Gastroesophageal sphincter (tissue), 4 donors: ENCODE measurements around the gene NEK4. TPM values are rescaled to one million over a fixed set of nuclear protein-coding genes. Genes with fewer than 3 reads are reported as not detected.
"Not testable (repeated sequence)": the region's sequence is repeated elsewhere in the genome, so short reads cannot be mapped to it uniquely, and the experiment has no call there.

Experiments
- ATAC-seq: fragments of 150-250 bp; one replicate; pipeline ENCODE4 v1.9.1; 2016; ENCODE audit warnings: mild to moderate bottlenecking, moderate library complexity
- H3K27ac ChIP-seq, 4 donors: fragments of 200-600 bp; sonication (generic) in 3 of 4; 1 replicate in 3 of 4; 2 replicates in 1 of 4; pipeline ENCODE4 v1.5.1; 2016 to 2019
- H3K27me3 ChIP-seq: fragments of 200-600 bp; sonication (generic); one replicate; pipeline ENCODE4 v1.5.1; 2019
- H3K36me3 ChIP-seq, 2 donors: fragments of 200-600 bp; sonication (generic); one replicate each; pipeline ENCODE4 v1.5.1; 2019; ENCODE audit warnings: control low read depth in 1 of 2
- H3K4me1 ChIP-seq, 3 donors: fragments of 200-600 bp; sonication (generic); 1 replicate in 2 of 3; 2 replicates in 1 of 3; pipeline ENCODE4 v1.5.1; 2016 to 2019; ENCODE audit warnings: control low read depth in 2 of 3
- H3K4me3 ChIP-seq, 2 donors: fragments of 200-600 bp; sonication (generic); one replicate each; pipeline ENCODE4 v1.5.1; 2019; ENCODE audit warnings: mild to moderate bottlenecking in 1 of 2, moderate library complexity in 1 of 2
- H3K9me3 ChIP-seq, 3 donors: fragments of 200-600 bp; sonication (generic); one replicate each; pipeline ENCODE4 v1.5.1; 2017 to 2019; ENCODE audit warnings: control low read depth in 2 of 3
- EP300 ChIP-seq: sonication (generic); formaldehyde crosslinking; IDR thresholded peaks from one replicate; pipeline ENCODE4 v1.6.1; 2017; ENCODE audit warnings: antibody characterized with exemption, mild to moderate bottlenecking
- POLR2A ChIP-seq, 2 donors: fragments of 450-650 bp; IDR thresholded peaks; one replicate each; pipeline ENCODE4 v1.6.1; 2017; ENCODE audit warnings: antibody characterized with exemption in 2 of 2, mild to moderate bottlenecking in 2 of 2, moderate library complexity in 1 of 2
- POLR2AphosphoS5 ChIP-seq: sonication (generic); formaldehyde crosslinking; IDR thresholded peaks from one replicate; pipeline ENCODE4 v1.6.1; 2017; ENCODE audit warnings: antibody characterized with exemption
- WGBS, 2 donors: methylation state at CpG; one replicate each; pipeline ENCODE4 v1.1.5; 2018; ENCODE audit warnings: low coverage in 1 of 2; 5-methylcytosine and 5-hydroxymethylcytosine counted together
- total RNA-seq, 4 donors: library from RNA; depleted of rRNA; stranded (reverse); fragments of >200 nt; gene quantifications; one replicate each; pipeline ENCODE4 v1.1.0, GENCODE V29; 2016
- TF ChIP-seq, protein P1 (sequence below), 4 experiments: fragments of 200-600 bp in 2 of 4; fragments of 450-650 bp in 2 of 4; sonication (generic) in 1 of 4; IDR thresholded peaks; one replicate each; pipeline ENCODE4 v1.5.1; 2017 to 2019; ENCODE audit warnings: antibody characterized with exemption in 4 of 4, mild to moderate bottlenecking in 2 of 4, moderate library complexity in 2 of 4

The NEK4 gene
- total RNA-seq, 4 donors from 2014 or later: 22.1 to 29.5 (median 22.7) TPM

DNA sequence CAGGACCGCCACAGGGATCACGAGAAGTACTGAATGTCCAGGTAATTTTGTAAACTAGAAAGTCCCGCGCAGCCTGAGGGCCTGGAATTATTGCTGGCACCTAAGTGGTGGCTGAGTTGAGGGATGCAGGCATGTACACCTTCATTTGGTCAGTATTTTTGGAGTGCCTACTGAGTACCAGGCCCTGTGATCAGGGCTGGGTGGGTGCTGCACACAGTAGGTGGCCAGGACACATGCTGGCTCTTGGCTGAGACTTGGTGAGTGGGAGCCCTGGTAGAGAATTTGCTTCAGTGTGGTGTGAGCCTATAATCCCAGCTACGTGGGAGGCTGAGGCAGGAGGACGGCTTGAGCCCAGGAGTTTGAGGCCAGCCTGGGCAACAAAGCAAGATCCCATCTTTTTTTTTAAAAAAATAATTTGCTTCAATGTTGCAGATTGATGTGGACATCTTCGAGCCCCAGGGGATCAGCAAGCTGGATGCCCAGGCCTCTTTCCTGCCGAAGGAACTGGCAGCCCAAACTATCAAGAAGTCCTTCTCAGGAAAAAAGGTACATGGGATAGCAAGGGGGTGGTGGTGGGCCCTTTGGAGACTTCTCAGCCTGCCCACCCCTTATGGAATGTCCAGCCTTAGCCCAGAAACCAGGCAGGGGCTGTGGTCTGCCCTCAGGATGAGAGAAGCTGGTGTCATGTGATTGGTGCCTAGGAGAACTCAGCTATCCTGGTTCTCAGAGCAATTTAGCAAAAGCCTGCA, 9.3 kb upstream of the NEK4 start:
- WGBS, 2 donors: 58 to 76% methylated on average over 2 to 7 of the region's 8 CpGs
- Histone ChIP-seq H3K27me3 (peaks cover 8% of the 10 kb centered on the region), H3K36me3 (no peaks in the 10 kb centered on the region), H3K4me1 (no peaks in the 10 kb centered on the region), H3K9me3 (no peaks in the 10 kb centered on the region), H3K4me3 (no peak overlapping the region), H3K27ac (no peak overlapping the region)
- ATAC-seq: no peak
- TF ChIP-seq, protein P1, sequence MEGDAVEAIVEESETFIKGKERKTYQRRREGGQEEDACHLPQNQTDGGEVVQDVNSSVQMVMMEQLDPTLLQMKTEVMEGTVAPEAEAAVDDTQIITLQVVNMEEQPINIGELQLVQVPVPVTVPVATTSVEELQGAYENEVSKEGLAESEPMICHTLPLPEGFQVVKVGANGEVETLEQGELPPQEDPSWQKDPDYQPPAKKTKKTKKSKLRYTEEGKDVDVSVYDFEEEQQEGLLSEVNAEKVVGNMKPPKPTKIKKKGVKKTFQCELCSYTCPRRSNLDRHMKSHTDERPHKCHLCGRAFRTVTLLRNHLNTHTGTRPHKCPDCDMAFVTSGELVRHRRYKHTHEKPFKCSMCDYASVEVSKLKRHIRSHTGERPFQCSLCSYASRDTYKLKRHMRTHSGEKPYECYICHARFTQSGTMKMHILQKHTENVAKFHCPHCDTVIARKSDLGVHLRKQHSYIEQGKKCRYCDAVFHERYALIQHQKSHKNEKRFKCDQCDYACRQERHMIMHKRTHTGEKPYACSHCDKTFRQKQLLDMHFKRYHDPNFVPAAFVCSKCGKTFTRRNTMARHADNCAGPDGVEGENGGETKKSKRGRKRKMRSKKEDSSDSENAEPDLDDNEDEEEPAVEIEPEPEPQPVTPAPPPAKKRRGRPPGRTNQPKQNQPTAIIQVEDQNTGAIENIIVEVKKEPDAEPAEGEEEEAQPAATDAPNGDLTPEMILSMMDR (IDR thresholded peaks at IDR 0.05): no peak
- TF ChIP-seq EP300 (no peak), POLR2A (IDR thresholded peaks at IDR 0.05) (no peak), POLR2AphosphoS5 (no peak)

DNA sequence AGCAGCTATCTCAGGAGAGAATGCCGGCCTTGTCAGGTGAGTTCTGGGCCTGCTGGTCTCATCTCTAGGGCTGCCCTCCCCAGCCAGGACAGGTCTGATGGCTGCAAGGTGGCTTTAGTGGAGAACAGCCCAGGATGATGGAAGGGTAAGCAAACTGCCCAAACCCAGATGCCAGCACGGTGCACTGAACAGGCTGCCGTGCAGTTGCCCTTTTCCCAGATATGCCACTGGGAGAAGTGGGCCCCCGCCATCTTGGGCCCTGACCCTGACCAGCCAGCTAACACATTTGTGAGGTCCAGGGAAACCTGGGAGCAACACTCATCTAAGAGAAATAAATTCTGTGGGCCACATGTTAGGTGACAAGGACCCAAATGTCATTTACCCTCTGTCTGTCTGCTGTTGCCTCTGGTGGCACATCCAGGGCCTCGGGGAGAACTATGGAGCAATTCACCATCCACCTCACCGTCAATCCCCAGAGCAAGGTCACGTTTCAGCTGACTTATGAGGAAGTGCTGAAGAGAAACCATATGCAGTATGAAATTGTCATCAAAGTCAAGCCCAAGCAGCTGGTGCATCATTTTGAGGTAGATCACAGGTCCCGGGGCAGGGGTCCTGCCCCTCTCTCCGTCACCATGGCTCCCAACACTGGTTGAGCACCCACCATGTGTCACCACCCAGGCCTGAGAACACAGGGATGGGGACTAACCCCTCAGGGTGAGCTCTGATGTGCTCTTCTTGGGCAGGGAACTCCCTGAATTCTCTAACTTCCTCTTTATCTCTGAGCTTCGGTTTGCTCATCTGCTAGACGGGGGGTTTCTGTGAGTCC, 8.5 kb upstream of the NEK4 start:
- 85% methylated on average over 4 of the region's 11 CpGs; no CpG with 5 or more reads in 1 of the 2 donors for WGBS, 2 donors
- Histone ChIP-seq H3K4me3 (no peak overlapping the region), H3K36me3 (no peaks in the 10 kb centered on the region), H3K9me3 (no peaks in the 10 kb centered on the region), H3K4me1 (no peaks in the 10 kb centered on the region), H3K27me3 (peaks cover 8% of the 10 kb centered on the region), H3K27ac (no peak overlapping the region)
- TF ChIP-seq POLR2A (IDR thresholded peaks at IDR 0.05): no peak
- TF ChIP-seq, protein P1 (IDR thresholded peaks at IDR 0.05): no peak
- TF ChIP-seq EP300: no peak
- TF ChIP-seq POLR2AphosphoS5: no peak
- no peak for ATAC-seq

DNA sequence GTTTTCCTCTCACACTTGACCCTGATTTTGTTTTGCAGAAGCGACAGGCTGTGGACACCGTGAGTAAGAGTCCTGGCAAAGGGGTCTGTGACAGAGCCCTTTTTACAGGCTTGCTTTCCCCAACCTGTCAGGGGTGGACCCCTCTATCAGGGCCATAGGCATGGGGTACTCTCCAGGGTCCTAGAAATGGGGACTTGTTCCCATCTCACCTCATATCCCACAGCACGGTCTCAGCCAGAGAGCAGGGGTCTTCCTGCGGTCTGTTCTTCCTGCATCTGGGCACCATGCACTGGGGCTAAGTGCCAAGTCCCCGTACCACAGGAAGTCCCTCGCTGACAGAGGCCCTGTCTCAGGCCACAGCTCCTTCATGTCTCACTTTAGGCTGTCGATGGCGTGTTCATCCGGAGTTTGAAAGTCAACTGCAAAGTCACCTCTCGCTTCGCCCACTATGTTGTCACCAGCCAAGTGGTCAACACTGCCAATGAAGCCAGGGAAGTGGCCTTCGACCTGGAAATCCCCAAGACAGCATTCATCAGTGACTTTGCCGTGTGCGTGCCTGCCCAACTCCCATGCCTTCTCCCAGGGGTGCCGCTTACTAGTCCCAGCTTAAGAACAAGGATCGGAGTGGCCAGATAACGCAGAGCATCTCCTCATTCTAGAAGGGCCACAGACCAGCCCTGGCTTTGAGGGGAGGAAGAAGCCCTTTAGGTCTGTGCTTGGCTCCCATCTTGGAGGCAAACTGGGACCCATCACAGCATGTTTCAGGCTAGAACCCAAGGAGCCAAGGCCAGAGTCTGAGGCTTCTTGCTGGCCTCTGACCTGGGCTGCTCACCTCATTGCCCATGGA, 7.4 kb upstream of the NEK4 start:
- Histone ChIP-seq H3K9me3 (no peaks in the 10 kb centered on the region), H3K27me3 (peaks cover 8% of the 10 kb centered on the region), H3K36me3 (no peaks in the 10 kb centered on the region), H3K27ac (no peak overlapping the region), H3K4me1 (no peaks in the 10 kb centered on the region), H3K4me3 (no peak overlapping the region)
- no peak for ATAC-seq
- TF ChIP-seq, protein P1 (IDR thresholded peaks at IDR 0.05): no peak
- no peak for TF ChIP-seq POLR2AphosphoS5
- no peak for TF ChIP-seq EP300
- no peak for TF ChIP-seq POLR2A (IDR thresholded peaks at IDR 0.05)
- WGBS, 2 donors: 59% methylated on average over 4 to 8 of the region's 17 CpGs

DNA sequence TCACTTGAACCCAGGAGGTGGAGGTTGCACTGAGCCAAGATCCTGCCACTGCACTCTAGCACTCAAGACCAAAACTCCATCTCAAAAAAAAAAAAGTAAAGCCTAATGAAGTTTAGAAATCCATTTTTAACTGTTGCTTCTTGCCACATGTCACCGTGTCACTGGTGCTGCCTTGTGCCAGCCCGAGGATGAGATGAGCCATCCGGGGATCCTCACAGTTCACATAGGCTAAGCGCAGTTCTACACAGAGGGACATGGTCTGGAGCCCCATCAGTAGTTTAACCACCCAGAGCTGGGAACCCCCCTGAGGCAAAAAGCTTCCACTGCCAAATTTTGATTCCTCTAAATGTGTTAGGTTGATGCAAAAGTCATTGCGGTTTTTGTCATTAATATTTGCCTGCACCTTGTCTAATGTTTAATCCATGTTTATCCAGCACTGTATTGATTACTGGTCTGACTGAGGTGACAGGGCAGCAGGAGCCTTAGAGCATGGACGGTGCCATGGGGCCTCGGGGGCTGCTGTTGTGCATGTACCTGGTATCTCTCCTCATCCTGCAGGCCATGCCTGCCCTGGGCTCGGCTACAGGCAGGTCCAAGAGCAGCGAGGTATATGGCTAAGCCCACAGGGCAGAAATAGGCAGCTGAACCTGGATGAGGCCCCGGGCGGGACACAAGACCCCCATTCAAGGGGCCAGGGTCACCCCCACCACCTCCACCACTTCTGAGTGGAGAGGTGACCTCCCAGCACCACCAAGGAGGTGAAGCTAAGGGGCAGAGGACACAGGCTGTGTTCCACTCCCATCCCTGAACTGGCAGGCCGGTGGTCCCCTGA, 6.6 kb upstream of the NEK4 start, which contains the start of gene ITIH1:
Gene ITIH1 (plus strand): TSS at position 473 of the 832 bp plus-strand sequence. CDS start 17 bp downstream, at position 490.
- H3K4me3 ChIP-seq: no peak within 1 kb of the TSS
- no peaks in the 10 kb centered on the region for H3K4me1 ChIP-seq
- WGBS, 2 donors: 79 to 88% methylated on average over 5 of the region's 12 CpGs
- TF ChIP-seq POLR2AphosphoS5 (no peak), EP300 (no peak)
- no peak for ATAC-seq
- H3K27ac ChIP-seq: no peak within 1 kb of the TSS
- no peaks in the 10 kb centered on the region for H3K9me3 ChIP-seq
- H3K36me3 ChIP-seq: no peaks in the 10 kb centered on the region
- H3K27me3 ChIP-seq: peaks cover 4% of the 10 kb centered on the region

DNA sequence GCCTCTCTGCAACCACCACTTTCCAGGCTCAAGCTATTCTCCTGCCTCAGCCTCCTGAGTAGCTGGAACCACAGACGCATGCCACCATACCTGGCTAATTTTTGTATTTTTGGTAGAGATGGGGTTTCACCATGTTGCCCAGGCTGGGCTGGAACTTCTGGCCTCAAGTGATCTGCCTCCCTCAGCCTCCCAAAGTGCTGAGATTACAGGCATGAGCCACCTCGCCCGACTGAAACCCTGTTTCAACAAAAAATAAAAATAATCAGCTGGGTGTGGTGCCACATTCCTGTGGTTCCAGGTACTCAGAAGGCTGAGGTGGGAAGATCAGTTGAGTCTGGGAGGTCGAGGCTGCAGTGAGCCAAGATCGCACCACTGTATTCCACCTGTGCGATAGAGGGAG, 5.7 kb upstream of the NEK4 start:
- not testable (repeated sequence) for H3K4me3 ChIP-seq, H3K9me3 ChIP-seq, H3K4me1 ChIP-seq, H3K27me3 ChIP-seq, H3K36me3 ChIP-seq, H3K27ac ChIP-seq, ATAC-seq
- WGBS, 2 donors: 89% methylated on average over 3 of the region's 6 CpGs; no CpG with 5 or more reads in 1 of the 2 donors
